ENCODE data around the gene KIAA0930.

- no peak for TF ChIP-seq CTCF (conservative IDR thresholded peaks at IDR 0.05; ENCODE audit: low read depth, low read length)
- TF ChIP-seq EZH2 (IDR thresholded peaks at IDR 0.05; ENCODE audit: borderline replicate concordance, low read depth, low read length, poor library complexity, severe bottlenecking): no peak
These were observed 23.3 kb downstream of the KIAA0930 start for GRCh38 chr22:45217345-45217744.

All from A673 (cell line).